Cardiac septum (tissue), 1 donor: Measurements from ENCODE around the gene APOBEC2. TPM values are rescaled to one million over a fixed set of nuclear protein-coding genes. Genes with fewer than 3 reads are reported as not detected.

Experiments used
- DNase-seq: peaks from one replicate; pipeline ENCODE4 v3.0.0-alpha.2; 2020; ENCODE audit warnings: low spot score
- intact Hi-C: fragments of 100-400 bp; cut with DNase I; formaldehyde crosslinking; loops from one replicate; pipeline ENCODE4 v1.14.0; 2022
- total RNA-seq: library from RNA; stranded (reverse); fragmentation: NEBNext Ultra II Directional; extraction: Animal tissue kit (Norgen Biotek cat#: 25700); gene quantifications from one replicate; pipeline ENCODE4 v1.2.1, GENCODE V29; 2021
- donor health status: DM: no; HTN: no; CAD: no.

The APOBEC2 gene
- total RNA-seq, 1 donor from 2014 or later: 174 TPM

DNA sequence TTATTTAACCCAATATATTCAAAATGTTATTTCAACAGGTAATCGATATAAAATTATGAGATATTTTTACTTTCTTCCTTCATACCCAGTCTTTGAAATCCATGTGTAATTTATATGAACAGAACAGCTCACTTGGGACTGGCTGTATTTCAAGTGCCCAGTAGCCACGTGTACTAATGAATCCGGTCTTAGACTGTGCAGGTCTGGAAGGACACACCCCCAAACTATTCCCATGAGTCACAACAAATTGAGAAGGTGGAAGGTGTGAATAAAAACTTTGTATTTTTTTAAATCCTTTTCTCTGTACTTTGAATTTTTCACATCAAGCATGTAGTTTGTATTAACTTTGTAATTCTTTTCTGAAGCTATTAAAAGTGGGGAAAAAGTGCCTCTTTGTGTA, 16.8 kb upstream of the APOBEC2 start:
- intact Hi-C loops: no loop called here
- DNase-seq: no peak

DNA sequence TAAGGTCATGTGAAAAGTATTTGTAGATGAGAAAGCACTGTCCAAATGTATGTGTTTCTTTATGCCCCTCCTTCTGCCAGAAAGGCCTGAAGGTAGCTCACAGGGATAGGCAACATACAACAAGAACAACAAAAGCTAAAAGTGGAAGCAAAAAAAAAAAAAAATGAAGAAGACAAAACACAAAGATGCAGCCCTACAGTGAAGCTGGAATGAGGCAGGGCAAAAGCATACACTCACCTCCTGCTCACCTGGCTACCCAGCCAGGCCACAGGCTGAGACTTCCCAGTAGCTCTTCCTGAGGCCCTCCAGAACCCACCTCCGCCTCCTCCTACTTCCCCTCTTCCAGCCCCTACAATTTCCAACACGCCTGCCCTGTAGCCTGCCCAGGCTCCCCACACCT, 16.4 kb upstream of the APOBEC2 start:
- DNase-seq: no peak
- intact Hi-C loops: no loop called here

DNA sequence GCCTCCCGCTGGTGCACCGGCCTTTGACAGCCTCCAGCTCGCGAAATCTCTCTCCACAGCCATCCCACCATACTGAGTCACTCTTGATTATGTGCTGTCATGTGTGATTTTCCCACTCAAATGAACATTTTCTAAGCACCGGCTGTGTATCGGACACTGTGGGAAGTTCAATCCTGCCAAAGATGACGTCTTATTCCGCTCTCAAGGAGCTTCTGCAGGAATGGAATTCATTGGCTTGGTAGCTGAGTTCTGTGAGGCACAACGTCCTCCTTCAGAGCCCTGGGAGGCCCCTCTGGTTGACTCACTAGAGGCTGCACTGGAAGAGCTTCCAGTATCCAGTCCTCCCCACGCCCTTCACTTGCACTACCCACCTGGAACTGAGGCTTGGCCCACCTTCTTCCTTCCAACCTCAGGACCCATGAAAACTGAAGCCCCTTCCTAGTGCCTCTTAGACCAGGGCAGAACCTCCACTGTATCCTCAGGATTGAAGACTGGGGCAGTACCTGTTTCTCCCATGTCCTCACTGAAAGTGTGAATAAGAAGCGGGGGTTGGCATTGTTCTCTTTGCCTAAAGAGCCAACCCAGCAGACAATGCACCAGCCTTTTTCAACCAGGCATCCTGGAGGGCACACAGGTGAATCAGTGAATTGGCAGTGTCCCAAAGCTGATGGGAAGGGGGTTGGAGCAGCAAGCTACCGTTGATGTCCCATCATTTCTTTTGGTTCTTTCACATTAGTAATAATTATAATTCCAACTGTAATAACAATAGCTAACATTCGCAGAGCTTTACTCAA, 15.7 kb upstream of the APOBEC2 start:
- no peak for DNase-seq
- intact Hi-C loops: no loop called here

DNA sequence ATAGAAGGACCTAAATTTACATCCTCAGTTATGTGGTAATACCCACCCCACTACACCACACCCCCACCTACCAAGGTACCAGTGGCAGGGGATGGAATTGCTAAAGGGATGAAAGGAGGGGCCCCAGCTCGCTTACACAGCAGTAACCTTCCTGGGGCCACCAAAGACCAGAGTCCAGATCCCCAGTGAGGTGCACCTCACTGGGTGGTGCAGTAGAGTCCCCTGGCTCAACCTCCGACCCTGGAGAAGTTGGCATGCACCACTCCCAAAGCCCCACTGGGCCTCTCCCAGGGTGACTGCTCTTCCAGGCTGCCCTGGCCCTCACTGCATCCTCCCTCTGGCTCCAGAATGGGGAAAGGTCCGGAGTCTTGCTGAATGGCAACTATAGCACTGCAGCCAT, 14.8 kb upstream of the APOBEC2 start:
- intact Hi-C loops: no loop called here
- no peak for DNase-seq

DNA sequence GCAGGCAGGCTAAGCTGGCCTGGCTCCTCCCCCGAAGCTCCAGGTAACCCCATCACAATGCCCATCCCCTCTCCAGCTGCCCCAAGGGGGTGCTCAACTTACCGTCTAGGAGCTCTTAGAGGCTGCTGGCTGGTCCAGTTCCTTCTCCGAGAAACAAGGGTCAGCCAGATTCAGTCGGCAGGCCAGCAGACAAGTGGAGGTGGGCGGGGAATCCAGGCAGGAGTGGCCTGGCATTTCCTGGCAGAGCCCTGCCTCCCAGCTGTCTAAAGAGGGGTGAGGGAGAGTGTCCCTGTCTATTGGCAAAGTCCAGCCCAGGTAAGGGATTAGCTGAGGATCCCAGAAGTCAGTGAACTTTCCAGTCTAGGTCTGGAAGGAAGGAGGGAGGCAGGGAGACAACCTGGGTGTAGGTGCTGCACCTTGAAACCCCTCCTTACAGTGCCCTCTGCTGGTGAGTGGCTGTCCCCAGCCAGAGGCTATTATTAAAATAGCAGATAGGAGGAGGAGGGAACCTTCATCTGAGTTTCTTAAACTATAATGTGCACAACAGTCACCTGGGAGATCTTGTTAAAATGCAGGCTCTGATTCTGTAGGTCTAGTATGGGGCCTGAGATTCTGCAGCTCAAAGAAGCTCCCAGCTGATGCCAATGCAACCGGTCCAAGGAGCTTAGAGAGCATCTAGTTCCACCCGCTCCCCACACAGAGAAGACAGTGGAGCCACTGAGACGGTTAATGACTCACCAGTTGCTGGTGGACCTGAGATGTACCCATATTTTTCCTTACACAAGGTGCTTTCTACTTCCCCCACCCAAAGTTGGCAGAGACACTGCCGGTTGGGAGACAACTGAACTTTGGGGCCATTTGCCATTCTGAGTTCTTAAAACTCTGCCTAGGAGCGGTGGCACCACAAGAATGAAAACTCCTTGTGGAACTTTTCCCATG, 13.7 kb upstream of the APOBEC2 start, which contains the start of gene UNC5CL:
Gene UNC5CL, minus strand, starts transcription at position 162 of the 939 bp plus-strand sequence. CDS start 4,147 bp downstream, outside the sequence.
- no peak for DNase-seq
- intact Hi-C loops: no loop called here

DNA sequence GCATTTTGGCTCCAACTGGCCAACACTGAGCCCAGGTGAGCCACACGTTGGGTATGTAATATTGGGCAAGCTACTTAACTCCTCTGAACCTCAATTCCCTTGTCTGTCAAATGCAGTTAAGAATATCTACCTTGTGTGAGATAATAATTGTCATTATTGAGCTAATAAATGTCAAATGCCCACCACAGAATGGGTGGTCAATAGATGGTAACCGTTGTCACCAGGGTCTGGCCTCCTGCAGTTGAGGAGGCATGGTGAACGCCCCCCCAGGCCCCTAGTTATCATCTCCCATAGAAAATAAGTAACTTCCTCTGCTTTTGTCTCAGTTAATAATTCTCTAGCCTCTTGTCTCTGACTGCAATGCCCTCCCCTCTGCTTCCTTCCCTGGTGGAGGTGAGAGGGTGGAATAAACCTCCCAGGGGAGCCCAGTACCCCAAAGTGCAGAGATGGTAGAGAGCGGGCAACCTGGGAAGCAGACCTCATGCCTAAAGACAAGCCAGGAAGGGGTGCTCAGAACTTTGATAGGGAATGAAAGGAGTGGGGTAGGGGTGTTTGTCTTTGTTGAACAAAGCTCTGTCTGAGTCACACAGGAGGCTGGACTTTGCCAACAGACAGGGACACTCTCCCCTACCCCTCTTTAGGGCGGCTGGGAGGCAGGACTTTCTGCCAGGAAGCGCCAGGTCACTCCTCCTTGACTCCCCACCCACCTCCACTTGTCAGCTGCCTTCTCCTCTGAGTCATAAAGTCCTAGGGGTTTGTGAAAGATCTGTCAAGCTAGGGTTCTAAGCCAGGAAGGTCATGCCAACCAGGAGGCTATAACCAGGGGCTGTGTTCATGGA, 12.7 kb upstream of the APOBEC2 start:
- intact Hi-C loops: no loop called here
- DNase-seq: no peak

DNA sequence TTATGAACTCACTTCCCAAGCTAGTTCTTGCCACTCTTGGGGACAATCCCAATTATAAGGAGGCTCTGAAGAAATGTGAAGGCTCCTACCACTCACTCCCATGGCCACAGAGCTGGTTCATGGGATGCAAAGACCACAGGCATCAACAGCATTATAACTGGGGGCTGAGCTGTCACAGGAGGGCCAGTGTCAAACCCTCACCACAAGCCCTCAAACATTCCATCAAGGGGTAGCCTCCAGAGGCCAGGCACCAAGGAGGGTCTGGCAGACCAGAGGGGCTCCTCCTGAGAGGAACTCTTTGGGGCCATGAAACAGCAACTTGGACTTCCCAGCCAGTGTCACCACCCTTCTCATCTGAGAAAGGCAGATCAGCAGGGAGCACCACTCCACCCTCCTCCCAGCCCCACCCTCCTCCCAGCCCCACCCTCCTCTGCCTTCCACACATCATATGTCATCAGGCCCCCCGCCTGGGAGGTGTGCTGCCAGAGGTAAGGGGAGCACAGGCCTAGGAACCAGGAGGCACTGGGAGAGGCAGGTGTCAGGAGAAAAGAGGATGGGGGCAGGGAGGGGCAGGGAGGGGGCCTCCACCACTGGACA, 12.0 kb upstream of the APOBEC2 start:
- intact Hi-C loops: no loop called here
- DNase-seq: no peak

DNA sequence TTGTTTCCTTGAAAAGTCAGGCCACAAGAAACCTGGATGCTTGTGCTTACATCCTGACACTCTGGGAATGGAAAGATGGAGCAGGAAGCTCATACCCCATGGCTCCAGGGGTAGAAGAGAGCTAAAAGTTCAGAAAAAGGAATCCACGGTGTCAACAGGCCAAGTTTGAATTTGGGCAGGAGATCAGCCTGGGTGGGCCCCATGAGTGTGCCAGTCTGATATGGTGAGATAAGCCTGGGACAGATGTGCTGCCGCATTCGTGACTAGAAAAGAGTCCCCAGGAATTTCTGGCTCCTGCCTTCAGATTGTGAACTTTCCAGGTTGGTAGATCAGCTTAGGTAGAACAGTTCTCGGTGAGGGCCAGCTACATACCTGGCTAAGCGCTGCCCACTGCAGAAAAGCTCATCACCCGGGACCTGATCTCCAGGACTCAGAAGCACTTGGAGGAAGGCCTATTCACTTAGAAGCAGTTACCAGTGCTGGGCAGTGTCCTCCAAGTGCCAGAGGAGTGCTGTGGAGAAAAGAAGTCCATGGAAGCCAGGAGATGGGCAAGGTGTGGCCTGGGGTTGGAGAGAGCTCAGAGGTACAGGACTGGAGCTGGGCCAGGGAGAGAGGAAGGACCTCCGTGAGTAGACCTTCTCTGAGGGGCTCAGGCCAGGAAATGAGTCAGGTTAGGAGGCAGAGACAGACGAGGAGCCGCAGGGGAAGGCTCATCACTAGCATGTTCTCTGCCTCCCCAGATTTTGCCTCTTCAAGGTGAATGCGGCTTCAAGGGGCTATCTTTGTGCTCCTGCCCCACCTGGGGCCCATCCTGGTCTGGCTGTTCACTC, 10.6 kb upstream of the APOBEC2 start, which contains the start of gene TSPO2:
Gene TSPO2, plus strand, starts transcription at position 242 of the 830 bp plus-strand sequence. Its CDS starts 519 bp downstream, at position 761.
- no peak for DNase-seq
- intact Hi-C loops: no loop called here

DNA sequence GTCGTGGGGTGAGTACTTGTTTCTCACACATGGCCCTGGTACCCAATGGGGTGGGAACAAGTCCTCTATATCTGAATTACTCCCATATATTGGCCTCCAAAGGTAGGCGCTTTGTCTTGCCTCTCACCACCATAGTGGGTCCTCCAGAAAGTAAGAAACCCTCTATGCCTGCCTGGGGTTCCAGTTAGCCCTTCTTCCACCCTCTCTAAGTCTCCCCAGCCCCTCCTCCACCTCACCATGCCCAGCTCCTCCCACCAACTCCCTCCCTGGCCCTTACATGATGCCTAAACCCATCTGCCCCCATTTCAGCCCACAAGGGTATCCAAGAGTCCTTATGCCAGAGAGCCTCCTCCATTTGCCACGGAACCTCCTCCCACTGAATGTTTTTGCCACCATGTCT, 9.9 kb upstream of the APOBEC2 start:
- intact Hi-C loops: no loop called here
- DNase-seq: no peak

DNA sequence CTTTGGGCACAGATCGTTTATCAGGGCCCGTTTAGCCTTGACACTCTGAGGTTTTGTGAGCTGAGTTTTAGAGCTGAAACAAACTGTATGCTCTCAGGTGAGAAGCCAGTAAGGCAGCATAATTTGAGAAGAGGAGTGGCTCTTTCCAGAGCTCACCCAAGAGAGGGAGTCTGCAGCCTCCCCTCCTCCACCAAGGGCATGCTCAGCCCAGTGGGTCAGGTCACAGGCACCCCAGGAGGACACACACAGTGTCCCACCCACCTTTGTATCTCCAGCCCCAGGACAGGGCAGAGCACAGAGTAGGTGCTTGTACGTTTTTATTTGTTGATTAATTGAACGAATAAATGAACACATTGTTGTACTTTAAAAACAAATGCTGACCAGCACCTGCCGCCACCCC, 7.3 kb upstream of the APOBEC2 start:
- intact Hi-C loops: no loop called here
- DNase-seq: no peak

DNA sequence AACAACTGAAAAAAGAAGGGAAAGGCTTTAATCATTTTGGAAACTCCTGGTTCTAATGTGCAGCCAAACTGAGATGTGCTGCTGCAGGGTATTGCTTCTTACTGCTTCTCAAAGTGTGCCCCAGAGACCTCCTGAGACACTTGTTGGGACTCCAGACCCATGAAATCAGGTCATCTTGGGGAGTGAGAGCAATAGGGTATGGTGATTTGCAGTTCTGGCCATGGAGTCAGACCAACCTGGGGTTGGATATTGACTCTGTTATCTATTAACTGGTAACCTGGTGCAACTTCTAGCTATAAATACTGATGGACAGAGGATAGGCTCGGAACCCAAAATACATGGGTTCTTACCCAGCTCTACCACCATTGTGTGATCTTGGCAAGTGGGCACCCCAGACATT, 6.9 kb upstream of the APOBEC2 start:
- intact Hi-C loops: no loop called here
- no peak for DNase-seq

DNA sequence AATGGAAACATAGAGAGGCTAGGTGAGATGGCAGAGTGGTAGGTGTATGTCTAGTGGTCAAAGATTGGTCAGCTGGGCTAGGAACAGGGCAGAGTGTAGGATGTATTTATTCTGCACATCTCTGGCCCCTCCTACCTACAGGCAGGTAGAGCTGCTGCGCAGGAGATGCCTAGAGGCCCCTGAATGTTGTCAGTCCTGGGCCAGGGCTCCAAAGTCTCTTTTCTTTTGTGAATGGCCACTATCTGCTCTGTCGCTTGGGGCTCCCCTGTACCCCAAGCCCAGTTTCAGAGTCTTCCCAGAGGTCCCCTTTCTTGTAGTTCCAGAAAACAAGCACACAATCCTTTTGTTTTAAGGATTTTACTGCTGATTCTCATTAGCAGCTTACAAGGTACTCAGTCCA, 5.7 kb upstream of the APOBEC2 start:
- no peak for DNase-seq
- intact Hi-C loops: no loop called here

DNA sequence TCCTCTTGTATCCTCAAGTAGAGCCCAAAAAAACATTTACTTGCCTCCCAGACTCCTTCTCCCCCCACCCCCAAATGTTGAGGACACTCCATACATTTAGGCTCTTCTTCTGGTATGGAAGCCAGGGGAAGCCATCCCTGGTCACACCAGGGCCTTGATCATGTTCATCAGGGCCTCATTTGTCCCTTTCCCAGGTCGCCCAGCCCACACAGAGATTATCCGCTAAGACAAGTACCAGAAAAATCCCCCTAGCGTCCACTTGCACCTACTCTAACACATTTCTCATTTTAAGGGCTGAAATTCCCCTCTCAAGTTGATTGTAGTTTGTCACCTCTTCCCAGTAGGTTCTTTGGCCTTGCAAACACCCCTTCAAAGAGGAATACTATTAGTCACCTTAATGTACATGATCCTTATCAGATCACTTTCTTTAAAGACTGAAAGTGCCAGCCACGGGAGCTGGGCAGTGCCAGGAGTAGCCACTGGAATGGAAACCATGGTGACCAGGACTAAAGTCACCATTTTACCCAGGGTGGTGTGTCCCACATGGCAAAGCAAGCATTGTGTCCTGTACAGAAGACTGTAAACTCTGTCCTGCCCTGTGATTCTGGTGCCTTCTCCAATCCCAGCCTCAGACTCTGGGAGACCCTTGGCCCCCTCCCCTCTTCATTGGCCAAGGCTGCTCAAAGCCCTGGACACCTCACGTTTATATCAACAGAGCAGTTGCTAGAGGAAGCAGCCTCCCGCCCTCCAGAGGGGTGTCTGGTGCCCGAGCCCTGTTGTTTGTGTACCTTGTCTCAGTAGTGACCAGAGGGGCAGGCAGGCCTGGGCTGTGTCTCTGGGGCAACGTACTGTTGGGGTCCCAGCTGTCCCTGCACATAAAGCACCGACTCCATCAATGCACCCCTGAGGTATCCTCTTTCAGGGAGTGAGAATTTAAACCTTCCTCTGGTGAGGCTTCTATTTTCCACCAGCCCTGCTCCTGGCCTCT, 5.0 kb upstream of the APOBEC2 start:
- DNase-seq: no peak
- intact Hi-C loops: no loop called here

DNA sequence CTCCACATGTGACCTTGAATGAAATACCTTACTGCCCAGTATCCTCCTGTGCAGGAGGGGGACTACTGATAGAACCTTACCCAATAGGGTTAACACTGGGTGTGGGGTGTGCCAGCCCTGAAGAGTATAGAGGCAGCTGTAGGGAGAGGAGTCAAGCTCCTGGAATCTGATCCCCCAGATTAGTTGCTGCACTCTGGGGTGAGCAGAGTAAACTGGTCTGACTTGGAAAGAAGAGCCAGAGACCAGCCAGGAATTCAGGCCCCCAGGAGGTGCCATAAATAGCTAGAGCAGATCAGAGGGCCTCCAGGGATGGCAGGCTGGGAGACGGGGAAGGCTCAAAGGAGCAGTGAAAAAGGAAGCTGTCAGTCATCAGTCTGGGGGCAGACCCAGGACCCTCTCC, 3.5 kb upstream of the APOBEC2 start:
- no peak for DNase-seq
- intact Hi-C loops: no loop called here

DNA sequence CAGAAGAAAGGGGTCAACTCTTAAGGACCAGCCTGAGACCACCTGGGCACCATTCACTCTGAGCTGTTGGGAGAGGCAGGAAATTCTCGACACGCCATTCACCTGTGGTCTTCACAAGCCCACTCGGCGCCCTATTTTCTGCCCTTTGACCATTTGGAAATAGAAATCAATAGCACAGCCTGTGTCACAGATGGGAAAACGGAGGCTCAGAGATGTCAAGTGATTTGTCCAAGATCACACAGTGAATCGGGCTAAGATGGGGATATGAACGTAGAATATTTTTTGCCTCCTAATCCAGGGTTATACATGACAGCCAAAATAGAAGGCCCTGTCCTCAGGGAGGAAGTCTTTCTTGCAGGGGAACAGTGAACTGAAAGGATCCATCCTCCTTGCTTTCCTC, 3.0 kb upstream of the APOBEC2 start:
- intact Hi-C loops: no loop called here
- DNase-seq: no peak

DNA sequence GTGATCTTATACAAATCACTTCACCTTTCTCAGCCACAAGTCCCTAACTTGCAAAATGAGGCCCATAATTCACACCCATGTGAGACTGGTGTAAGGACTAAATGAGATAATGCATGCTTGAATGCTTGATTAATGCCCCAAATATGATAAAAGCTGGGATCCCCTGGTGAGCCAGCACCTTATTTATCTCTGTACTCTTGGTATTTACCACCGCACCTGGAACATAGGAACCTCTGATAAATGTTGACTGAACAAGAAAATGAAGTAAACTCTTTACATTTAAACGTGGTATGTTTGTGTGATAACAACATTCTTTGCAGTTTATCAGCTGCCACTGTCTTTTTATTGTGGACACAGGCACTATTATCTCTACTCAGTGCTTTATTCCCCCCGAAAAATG, 2.5 kb upstream of the APOBEC2 start:
- no peak for DNase-seq
- intact Hi-C loops: no loop called here

DNA sequence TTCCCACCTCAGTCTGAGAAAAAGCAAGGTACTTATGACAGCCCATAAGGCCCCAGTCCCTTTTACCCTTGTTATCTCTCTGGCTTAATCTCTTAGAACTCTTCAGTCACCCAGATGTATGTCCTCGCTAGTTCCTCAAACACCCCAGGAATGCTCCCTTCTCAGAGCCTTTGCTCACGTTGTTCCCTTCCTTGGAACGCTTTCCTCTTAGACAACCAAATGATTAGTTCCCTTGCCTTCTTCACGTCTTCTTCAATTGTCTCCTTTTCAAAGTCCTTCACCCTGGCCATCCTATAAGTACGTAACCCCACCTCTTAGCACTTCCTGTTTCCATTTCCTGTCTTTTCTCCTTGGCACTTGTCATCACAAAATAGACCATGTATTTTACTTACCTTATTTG, 1.1 kb upstream of the APOBEC2 start:
- intact Hi-C loops: no loop called here
- DNase-seq: no peak
